ENCODE results near the gene RAPH1. TPM values are rescaled to one million over a fixed set of nuclear protein-coding genes. Genes with fewer than 3 reads are reported as not detected.
A peak's percentile ranks its signal among the peaks of the same experiment; 100 is the strongest.

RAPH1 gene
- total and polyA plus RNA-seq, 12 donors, result 3.1 to 20.6 (median 15.9) TPM

DNA sequence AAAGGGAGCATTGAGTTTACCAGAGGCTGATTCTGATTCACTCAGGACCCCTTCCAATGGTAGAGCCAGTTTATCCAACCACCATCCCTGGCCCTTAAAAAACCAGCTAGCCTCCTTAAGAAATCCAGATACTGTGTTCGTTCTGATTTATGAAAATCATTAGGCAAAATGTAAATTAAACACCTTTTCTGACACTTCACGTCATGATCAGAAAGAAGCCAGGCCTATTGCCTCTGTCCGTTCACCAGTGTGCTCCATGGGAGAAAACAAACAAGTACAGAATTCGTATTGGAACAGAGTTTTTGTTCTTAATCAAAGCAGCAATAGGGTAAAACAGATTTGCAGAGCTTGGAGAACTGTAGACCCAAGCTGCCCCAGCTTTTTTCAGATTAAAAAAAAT, 31.1 kb upstream of the RAPH1 start:
- Histone ChIP-seq H3K4me1 (peaks cover 0 to 11% (median 0%) of the 10 kb centered on the region in 9 donors), H3K27me3 (no peaks in the 10 kb centered on the region), H3K27ac (no peak overlapping the region), H3K4me3 (no peak overlapping the region), H3K9me3 (no peaks in the 10 kb centered on the region), H3K36me3 (no peaks in the 10 kb centered on the region)
- intact Hi-C loops (cut with DNase I), result no loop called here
- 97% methylated on average over 4 of the region's 4 CpGs for WGBS, 2 donors
- no peak for ATAC-seq
- DNase-seq, result no peak
- TF ChIP-seq, protein P1, sequence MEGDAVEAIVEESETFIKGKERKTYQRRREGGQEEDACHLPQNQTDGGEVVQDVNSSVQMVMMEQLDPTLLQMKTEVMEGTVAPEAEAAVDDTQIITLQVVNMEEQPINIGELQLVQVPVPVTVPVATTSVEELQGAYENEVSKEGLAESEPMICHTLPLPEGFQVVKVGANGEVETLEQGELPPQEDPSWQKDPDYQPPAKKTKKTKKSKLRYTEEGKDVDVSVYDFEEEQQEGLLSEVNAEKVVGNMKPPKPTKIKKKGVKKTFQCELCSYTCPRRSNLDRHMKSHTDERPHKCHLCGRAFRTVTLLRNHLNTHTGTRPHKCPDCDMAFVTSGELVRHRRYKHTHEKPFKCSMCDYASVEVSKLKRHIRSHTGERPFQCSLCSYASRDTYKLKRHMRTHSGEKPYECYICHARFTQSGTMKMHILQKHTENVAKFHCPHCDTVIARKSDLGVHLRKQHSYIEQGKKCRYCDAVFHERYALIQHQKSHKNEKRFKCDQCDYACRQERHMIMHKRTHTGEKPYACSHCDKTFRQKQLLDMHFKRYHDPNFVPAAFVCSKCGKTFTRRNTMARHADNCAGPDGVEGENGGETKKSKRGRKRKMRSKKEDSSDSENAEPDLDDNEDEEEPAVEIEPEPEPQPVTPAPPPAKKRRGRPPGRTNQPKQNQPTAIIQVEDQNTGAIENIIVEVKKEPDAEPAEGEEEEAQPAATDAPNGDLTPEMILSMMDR (IDR thresholded peaks at IDR 0.05), result no peak

DNA sequence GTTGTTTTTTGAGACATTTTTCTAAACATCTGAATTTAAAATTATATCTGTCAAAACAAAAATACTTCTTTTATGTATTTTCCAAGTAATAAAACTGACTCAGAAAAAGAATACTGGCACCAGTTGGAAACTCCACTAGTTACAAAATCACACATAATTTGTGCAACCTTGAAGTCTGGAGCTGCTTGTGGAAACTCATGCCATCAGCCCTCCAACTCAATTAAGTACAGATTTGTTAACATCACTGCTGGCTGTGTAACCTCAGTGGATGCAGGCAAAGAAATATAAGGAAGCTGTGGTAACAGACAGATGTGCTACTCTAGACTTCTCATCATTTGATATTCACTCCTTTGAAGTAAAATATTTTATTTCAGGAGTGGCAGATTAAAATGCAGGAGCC, 30.0 kb upstream of the RAPH1 start:
- no peaks in the 10 kb centered on the region for H3K36me3 ChIP-seq
- TF ChIP-seq, protein P1 (IDR thresholded peaks at IDR 0.05), result no peak
- peaks cover 0 to 11% (median 0%) of the 10 kb centered on the region in 9 donors for H3K4me1 ChIP-seq
- no peak for ATAC-seq
- no peak for DNase-seq
- H3K4me3 ChIP-seq, result no peak overlapping the region
- no peaks in the 10 kb centered on the region for H3K27me3 ChIP-seq
- H3K27ac ChIP-seq, result no peak overlapping the region
- intact Hi-C loops (cut with DNase I), result no loop called here
- no peaks in the 10 kb centered on the region for H3K9me3 ChIP-seq

DNA sequence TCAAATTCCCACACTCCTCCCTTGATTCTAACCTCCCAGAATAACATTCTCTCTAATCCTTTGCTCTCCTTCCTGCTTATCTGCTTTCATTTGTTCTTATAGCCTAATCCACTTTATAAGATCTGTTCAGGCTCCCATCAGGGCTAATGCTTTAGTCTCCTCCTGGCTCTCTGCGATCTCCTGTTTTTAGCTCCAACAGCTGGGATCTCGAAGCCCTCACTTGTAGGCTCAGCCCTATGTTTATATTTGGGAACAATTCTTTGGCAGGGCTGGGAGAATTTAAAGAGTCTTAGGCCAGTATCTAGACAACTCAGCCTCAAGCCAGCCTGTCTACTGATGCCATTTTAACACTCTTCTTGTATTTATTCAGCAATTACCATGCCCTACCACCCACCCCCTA, 27.2 kb upstream of the RAPH1 start:
- WGBS, 2 donors, result 22 to 61% methylated on average over 2 of the region's 2 CpGs
- Histone ChIP-seq H3K27me3 (no peaks in the 10 kb centered on the region), H3K4me1 (peaks cover 0 to 11% (median 0%) of the 10 kb centered on the region in 9 donors), H3K27ac (peak overlapping the region in 5 of 10 donors; percentile 30 to 72 (median 57)), H3K4me3 (no peak overlapping the region), H3K36me3 (no peaks in the 10 kb centered on the region), H3K9me3 (no peaks in the 10 kb centered on the region)
- DNase-seq, result peak in 1 of 2 donors; percentile 17
- intact Hi-C loops (cut with DNase I), result no loop called here
- TF ChIP-seq, protein P1 (IDR thresholded peaks at IDR 0.05), result no peak
- ATAC-seq, result peak; percentile 51 to 88 (median 82)

DNA sequence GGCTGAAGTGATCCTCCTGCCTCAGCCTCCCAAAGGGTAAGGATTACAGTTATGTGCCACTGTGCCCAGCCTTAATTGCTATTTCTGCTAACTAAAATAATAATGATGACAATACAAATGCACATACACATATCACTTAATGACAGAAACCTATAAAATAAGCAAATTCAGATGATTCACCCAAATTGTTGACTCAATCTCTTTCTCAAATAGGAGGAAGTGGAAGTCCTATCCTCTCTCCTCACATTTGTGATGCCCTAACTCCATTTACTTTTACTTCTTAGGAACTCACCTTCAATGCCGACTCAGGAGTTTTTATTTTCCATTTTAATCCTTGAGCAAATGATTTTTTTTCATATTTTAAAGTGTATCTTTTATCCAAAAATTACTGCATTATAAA, 24.5 kb upstream of the RAPH1 start:
- peaks cover 0 to 11% (median 0%) of the 10 kb centered on the region in 9 donors for H3K4me1 ChIP-seq
- 42 to 45% methylated on average over 1 of the region's 1 CpG for WGBS, 2 donors

More for the DNA sequence above, 24.5 kb upstream of the RAPH1 start:
- ATAC-seq, result no peak
- intact Hi-C loops (cut with DNase I), result no loop called here
- H3K36me3 ChIP-seq, result no peaks in the 10 kb centered on the region
- H3K27me3 ChIP-seq, result no peaks in the 10 kb centered on the region
- TF ChIP-seq, protein P1 (IDR thresholded peaks at IDR 0.05), result no peak
- H3K4me3 ChIP-seq, result no peak overlapping the region
- no peak for DNase-seq
- no peak overlapping the region for H3K27ac ChIP-seq
- H3K9me3 ChIP-seq, result no peaks in the 10 kb centered on the region

All from heart right ventricle (tissue), 16 donors.